Astrocyte (in vitro differentiated cells and primary cell): ENCODE results near the gene GLYR1.

Experiments
- CTCF ChIP-seq: IDR thresholded peaks from 2 replicates; pipeline ENCODE4 v1.5.1; 2011; ENCODE audit warnings: low read depth, mild to moderate bottlenecking, inconsistent platforms, low read length, moderate library complexity; ENCODE audit not compliant: insufficient read depth
- EZH2 ChIP-seq: IDR thresholded peaks from 2 replicates; pipeline ENCODE4 v1.6.1; 2012; ENCODE audit warnings: mild to moderate bottlenecking, low read length, inconsistent platforms; ENCODE audit not compliant: insufficient read depth

- no peak for TF ChIP-seq CTCF
- no peak for TF ChIP-seq EZH2
Measured at GRCh38 chr16:4826526-4826925, 20.6 kb downstream of the GLYR1 start.
